Ishikawa (cell line): ENCODE data around the gene FER.

Experiments
- EGR1 ChIP-seq: IDR thresholded peaks from 2 replicates; pipeline ENCODE4 v1.6.1; 2012
- EP300 ChIP-seq: IDR thresholded peaks from 2 replicates; pipeline ENCODE4 v1.6.1; 2012; ENCODE audit warnings: borderline replicate concordance
- NFIC ChIP-seq: IDR thresholded peaks from 2 replicates; pipeline ENCODE4 v1.6.1; 2012
- RAD21 ChIP-seq: IDR thresholded peaks from 2 replicates; pipeline ENCODE4 v1.6.1; 2012; ENCODE audit warnings: low read depth
- REST ChIP-seq: IDR thresholded peaks from 2 replicates; pipeline ENCODE4 v1.6.1; 2012; ENCODE audit warnings: low read depth, mild to moderate bottlenecking
- TCF12 ChIP-seq: IDR thresholded peaks from 2 replicates; pipeline ENCODE4 v1.6.1; 2012; ENCODE audit warnings: low read depth

GRCh38 chr5:109136906-109137305 is 389.2 kb downstream of the FER start:
- TF ChIP-seq REST, result no peak
- no peak for TF ChIP-seq RAD21
- TF ChIP-seq TCF12, result no peak
- TF ChIP-seq EP300, result no peak
- TF ChIP-seq NFIC, result no peak
- no peak for TF ChIP-seq EGR1
